ENCODE results near the gene ESRP2. TPM values are rescaled to one million over a fixed set of nuclear protein-coding genes. Genes with fewer than 3 reads are reported as not detected.

The ESRP2 gene
- total and polyA plus RNA-seq, 10 donors, result 0.02 to 0.35 (median 0.23) TPM; not detected in 2

DNA sequence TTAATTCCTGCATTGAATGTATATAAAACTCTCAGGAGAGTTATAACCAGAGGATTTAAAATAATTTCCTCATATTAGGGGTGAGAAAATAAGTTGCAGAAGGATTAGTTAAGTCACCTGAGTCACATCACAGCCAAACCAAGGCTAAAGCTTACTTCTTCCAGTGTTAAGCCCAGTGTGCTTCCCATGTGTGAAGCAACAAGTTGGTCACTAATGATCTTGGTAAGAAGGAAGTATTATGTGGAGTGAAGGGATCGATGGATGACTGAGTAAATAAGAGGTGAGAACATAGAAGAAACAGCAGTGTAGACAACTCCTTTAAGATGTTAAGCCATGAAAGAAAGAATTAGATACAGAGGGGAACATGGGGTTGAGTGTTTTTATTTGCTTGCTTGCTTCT, 20.6 kb downstream of the ESRP2 start:
- Histone ChIP-seq H3K27me3 (replicated peaks in 1 of 7) (no peaks in the 10 kb centered on the region), H3K27ac (no peak overlapping the region), H3K4me3 (no peak overlapping the region), H3K4me1 (peaks cover 0 to 18% (median 0%) of the 10 kb centered on the region in 6 donors), H3K36me3 (peaks cover 0 to 56% (median 10%) of the 10 kb centered on the region in 6 donors), H3K9me3 (no peaks in the 10 kb centered on the region)
- no peak for DNase-seq
- intact Hi-C loops (cut with DNase I; ENCODE audit: low total_unique reads), result no loop called here
- WGBS, 5 donors, result 90 to 94% (median 92%) methylated on average over 1 of the region's 1 CpG
- TF ChIP-seq, protein P1, sequence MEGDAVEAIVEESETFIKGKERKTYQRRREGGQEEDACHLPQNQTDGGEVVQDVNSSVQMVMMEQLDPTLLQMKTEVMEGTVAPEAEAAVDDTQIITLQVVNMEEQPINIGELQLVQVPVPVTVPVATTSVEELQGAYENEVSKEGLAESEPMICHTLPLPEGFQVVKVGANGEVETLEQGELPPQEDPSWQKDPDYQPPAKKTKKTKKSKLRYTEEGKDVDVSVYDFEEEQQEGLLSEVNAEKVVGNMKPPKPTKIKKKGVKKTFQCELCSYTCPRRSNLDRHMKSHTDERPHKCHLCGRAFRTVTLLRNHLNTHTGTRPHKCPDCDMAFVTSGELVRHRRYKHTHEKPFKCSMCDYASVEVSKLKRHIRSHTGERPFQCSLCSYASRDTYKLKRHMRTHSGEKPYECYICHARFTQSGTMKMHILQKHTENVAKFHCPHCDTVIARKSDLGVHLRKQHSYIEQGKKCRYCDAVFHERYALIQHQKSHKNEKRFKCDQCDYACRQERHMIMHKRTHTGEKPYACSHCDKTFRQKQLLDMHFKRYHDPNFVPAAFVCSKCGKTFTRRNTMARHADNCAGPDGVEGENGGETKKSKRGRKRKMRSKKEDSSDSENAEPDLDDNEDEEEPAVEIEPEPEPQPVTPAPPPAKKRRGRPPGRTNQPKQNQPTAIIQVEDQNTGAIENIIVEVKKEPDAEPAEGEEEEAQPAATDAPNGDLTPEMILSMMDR (IDR thresholded peaks at IDR 0.05 in 8 of 11, conservative IDR thresholded peaks at IDR 0.05 in 3 of 11), result no peak
- TF ChIP-seq POLR2AphosphoS5 (IDR thresholded peaks at IDR 0.05) (no peak), POLR2A (IDR thresholded peaks at IDR 0.05) (no peak)

DNA sequence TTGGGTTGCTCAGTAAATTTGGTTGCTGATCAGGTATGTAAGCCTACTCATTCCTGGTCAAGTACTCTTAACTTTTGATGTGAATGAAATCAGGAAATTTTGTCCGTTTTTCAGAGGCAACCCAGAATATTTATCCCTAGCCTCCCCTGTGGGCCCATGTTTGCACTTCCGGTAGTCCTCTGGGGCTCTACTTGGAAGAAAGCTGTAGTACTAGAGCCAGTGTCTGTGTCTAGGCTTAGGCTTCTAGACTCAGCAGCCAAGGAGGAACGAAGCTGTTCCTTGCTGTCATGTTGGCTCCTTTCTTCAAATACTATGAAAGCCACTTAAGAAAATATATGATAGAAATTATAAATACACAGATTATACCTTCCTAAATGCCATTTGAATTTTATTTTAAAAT, 21.2 kb downstream of the ESRP2 start:
- Histone ChIP-seq H3K4me3 (no peak overlapping the region), H3K27ac (no peak overlapping the region), H3K27me3 (replicated peaks in 1 of 7) (no peaks in the 10 kb centered on the region), H3K36me3 (peaks cover 0 to 51% (median 10%) of the 10 kb centered on the region in 6 donors), H3K9me3 (no peaks in the 10 kb centered on the region), H3K4me1 (peaks cover 0 to 21% (median 0%) of the 10 kb centered on the region in 6 donors)
- TF ChIP-seq POLR2A (IDR thresholded peaks at IDR 0.05), result no peak
- TF ChIP-seq, protein P1 (IDR thresholded peaks at IDR 0.05 in 8 of 11, conservative IDR thresholded peaks at IDR 0.05 in 3 of 11), result no peak
- TF ChIP-seq POLR2AphosphoS5 (IDR thresholded peaks at IDR 0.05), result no peak
- no peak for DNase-seq
- intact Hi-C loops (cut with DNase I; ENCODE audit: low total_unique reads), result no loop called here
- 89 to 97% (median 93%) methylated on average over 3 of the region's 3 CpGs for WGBS, 5 donors

DNA sequence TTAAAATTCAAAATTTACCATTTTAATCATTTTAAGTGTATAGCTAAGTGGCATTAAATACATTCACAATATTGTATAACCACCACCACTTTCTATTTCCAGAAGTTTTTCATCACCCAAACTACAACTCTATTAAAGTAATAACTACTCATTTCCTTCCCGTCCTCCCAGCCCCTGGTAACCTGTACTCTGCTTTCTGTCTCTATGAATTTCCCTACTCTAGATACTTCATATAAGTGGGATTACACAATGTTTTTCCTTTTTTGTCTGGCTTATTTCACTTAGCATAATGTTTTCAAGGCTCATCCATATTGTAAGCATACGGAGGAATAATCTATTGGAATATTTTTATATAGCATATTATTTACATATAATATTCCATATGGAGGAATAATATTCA, 29.7 kb downstream of the ESRP2 start:
- Histone ChIP-seq H3K9me3 (no peaks in the 10 kb centered on the region), H3K27me3 (replicated peaks in 1 of 7) (no peaks in the 10 kb centered on the region), H3K27ac (no peak overlapping the region), H3K4me3 (no peak overlapping the region), H3K36me3 (peaks cover 0 to 38% (median 3%) of the 10 kb centered on the region in 6 donors), H3K4me1 (peaks cover 0 to 14% (median 0%) of the 10 kb centered on the region in 6 donors)
- intact Hi-C loops (cut with DNase I; ENCODE audit: low total_unique reads), result no loop called here
- 68 to 80% (median 76%) methylated on average over 2 of the region's 2 CpGs for WGBS, 5 donors
- TF ChIP-seq, protein P1 (IDR thresholded peaks at IDR 0.05 in 8 of 11, conservative IDR thresholded peaks at IDR 0.05 in 3 of 11), result no peak
- TF ChIP-seq POLR2AphosphoS5 (IDR thresholded peaks at IDR 0.05) (no peak), POLR2A (IDR thresholded peaks at IDR 0.05) (no peak)
- DNase-seq, result no peak

DNA sequence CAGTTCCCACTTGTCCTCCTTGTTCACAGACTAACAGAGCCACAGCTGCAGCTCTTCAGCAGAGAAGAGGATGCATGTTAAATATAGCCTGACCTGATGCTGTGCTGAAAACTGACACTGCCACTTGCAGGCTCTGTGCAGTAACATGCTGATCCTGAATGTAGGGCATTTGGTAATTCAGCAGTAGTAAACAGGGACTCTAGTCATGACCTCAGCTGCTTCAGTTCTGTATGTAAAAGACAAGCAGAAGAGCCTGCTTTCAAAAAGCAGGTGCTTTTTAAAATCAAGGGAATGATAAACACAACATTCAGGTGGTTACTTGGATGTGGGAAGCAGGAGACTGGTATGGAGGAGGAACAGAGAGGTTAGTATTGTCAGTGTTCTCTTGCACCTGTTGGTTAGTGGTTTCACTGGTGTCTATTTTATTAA, 33.8 kb downstream of the ESRP2 start:
- H3K27me3 ChIP-seq (replicated peaks in 1 of 7), result no peaks in the 10 kb centered on the region
- TF ChIP-seq POLR2A (IDR thresholded peaks at IDR 0.05), result no peak
- TF ChIP-seq, protein P1 (IDR thresholded peaks at IDR 0.05 in 8 of 11, conservative IDR thresholded peaks at IDR 0.05 in 3 of 11), result no peak
- no peak for TF ChIP-seq POLR2AphosphoS5 (IDR thresholded peaks at IDR 0.05)
- intact Hi-C loops (cut with DNase I; ENCODE audit: low total_unique reads), result no loop called here
- H3K4me1 ChIP-seq, result no peaks in the 10 kb centered on the region
- H3K9me3 ChIP-seq, result no peaks in the 10 kb centered on the region
- no peak overlapping the region for H3K27ac ChIP-seq
- no peak overlapping the region for H3K4me3 ChIP-seq
- no peak for DNase-seq
- peaks cover 0 to 55% (median 3%) of the 10 kb centered on the region in 6 donors for H3K36me3 ChIP-seq

Data from spleen (tissue), 11 donors.